SK-N-MC (cell line): Measurements from ENCODE around the gene TECPR2.

Source experiments
- EZH2 ChIP-seq: fragments of 200-600 bp; sonication (generic); IDR thresholded peaks from one replicate; pipeline ENCODE4 v1.6.1; 2017; ENCODE audit warnings: antibody characterized with exemption
- FOXP2 ChIP-seq: optimal IDR thresholded peaks from 2 replicates; pipeline ENCODE3; 2011; ENCODE audit warnings: mild to moderate bottlenecking, moderate library complexity; ENCODE audit not compliant: insufficient read depth; ENCODE audit errors: extremely low read length, control extremely low read depth
- POLR2AphosphoS5 ChIP-seq: IDR thresholded peaks from 2 replicates; pipeline ENCODE4 v1.6.1; 2012; ENCODE audit warnings: mild to moderate bottlenecking, low read depth, low read length, borderline replicate concordance

DNA sequence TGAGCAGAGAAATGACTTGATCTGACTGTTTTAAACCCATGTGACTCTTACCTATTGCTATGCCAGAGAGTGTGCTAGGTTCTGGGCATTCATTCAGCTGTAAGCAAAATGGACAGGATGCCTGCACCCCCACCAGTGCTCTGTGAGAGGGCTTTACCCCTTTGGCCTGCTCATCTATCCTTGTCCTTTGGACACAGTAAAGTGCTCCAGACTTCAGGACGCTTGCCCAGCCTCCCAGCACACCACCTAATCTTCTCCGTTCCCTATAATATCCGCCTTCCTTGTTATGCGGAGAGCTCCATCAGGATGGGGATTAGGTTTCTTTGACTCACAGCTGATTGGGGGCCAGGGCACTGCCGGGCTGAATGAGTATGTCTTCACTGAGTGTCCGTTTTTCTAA lies 47.6 kb upstream of the TECPR2 start:
- TF ChIP-seq POLR2AphosphoS5 (no peak), EZH2 (no peak), FOXP2 (no peak)
